OCI-LY7 (cell line): ENCODE data around the gene COL24A1. TPM values are rescaled to one million over a fixed set of nuclear protein-coding genes. Genes with fewer than 3 reads are reported as not detected.

Experiments
- BruUV-seq: library from RNA; stranded (reverse); fragments of 400-500 nt; replicated peaks from 2 replicates; lab custom pipeline; 2021; lab: Mats Ljungman, UMichigan
- CTCF ChIA-PET: fragments of 300-600 bp; sonication (Branson Sonifier 250); formaldehyde crosslinking; loops from one replicate; lab custom pipeline; 2022; ENCODE audit warnings: antibody characterized with exemption; ENCODE audit not compliant: unreplicated experiment; lab: Charles Lee
- POLR2A ChIA-PET: fragments of 300-600 bp; sonication (Branson Sonifier 250); formaldehyde crosslinking; loops from one replicate; lab custom pipeline; 2022; ENCODE audit warnings: antibody characterized with exemption; lab: Charles Lee
- DNase-seq: peaks from one replicate; pipeline ENCODE4 v3.0.0-alpha.2; 2015; ENCODE audit warnings: low spot score
- H2AFZ ChIP-seq: fragments of 200-600 bp; sonication (generic), shearing (Covaris generic); 2 replicates; pipeline ENCODE4 v1.6.1; 2014; ENCODE audit warnings: mild to moderate bottlenecking, antibody characterized with exemption, low read length, moderate library complexity
- H3K27ac ChIP-seq: fragments of 200-600 bp; sonication (generic); 2 replicates; pipeline ENCODE4 v1.5.1; 2014; ENCODE audit warnings: mixed run types, low read depth, mild to moderate bottlenecking, moderate library complexity, low read length, inconsistent platforms; ENCODE audit not compliant: poor library complexity, severe bottlenecking
- H3K36me3 ChIP-seq: fragments of 200-600 bp; sonication (generic); 2 replicates; pipeline ENCODE4 v1.6.1; 2014; ENCODE audit warnings: mild to moderate bottlenecking, antibody characterized with exemption, low read length, moderate library complexity, mixed read lengths; ENCODE audit not compliant: insufficient read depth
- H3K4me1 ChIP-seq: fragments of 200-600 bp; sonication (generic); 2 replicates; pipeline ENCODE4 v1.5.1; 2014; ENCODE audit warnings: mild to moderate bottlenecking, low read length; ENCODE audit not compliant: insufficient read depth, poor library complexity, severe bottlenecking
- H3K4me2 ChIP-seq: fragments of 200-600 bp; sonication (generic); 2 replicates; pipeline ENCODE4 v1.6.1; 2014; ENCODE audit warnings: mild to moderate bottlenecking, low read length
- H3K4me3 ChIP-seq: fragments of 200-600 bp; sonication (generic); 2 replicates; pipeline ENCODE4 v1.5.1; 2014; ENCODE audit warnings: mild to moderate bottlenecking, low read depth, low read length; ENCODE audit not compliant: poor library complexity, severe bottlenecking
- H3K79me2 ChIP-seq: fragments of 200-600 bp; sonication (generic); 2 replicates; pipeline ENCODE4 v1.6.1; 2016; ENCODE audit warnings: low read depth, mild to moderate bottlenecking, low read length, moderate library complexity, mixed read lengths; ENCODE audit not compliant: insufficient read depth
- H3K9me2 ChIP-seq: fragments of 200-600 bp; sonication (generic); 2 replicates; pipeline ENCODE4 v1.6.1; 2016; ENCODE audit warnings: mild to moderate bottlenecking, low read length, mixed read lengths; ENCODE audit not compliant: insufficient read depth
- H3K9me3 ChIP-seq: fragments of 200-600 bp; sonication (generic); 2 replicates; pipeline ENCODE4 v1.6.1; 2014; ENCODE audit warnings: mild to moderate bottlenecking, mixed run types, low read length, mixed read lengths
- H4K20me1 ChIP-seq: fragments of 200-600 bp; sonication (generic); 2 replicates; pipeline ENCODE4 v1.6.1; 2014; ENCODE audit warnings: mild to moderate bottlenecking, antibody characterized with exemption, low read length, moderate library complexity, mixed read lengths; ENCODE audit not compliant: insufficient read depth
- EZH2phosphoT487 ChIP-seq: fragments of 200-600 bp; sonication (generic); IDR thresholded peaks from 2 replicates; pipeline ENCODE4 v1.6.1; 2018; ENCODE audit warnings: low read depth, borderline replicate concordance, mild to moderate bottlenecking, mixed run types, antibody characterized with exemption, low read length, moderate library complexity, mixed read lengths
- intact Hi-C: fragments of 100-400 bp; cut with micrococcal nuclease; formaldehyde crosslinking; loops from one replicate; pipeline ENCODE4 v1.10.0; 2022; ENCODE audit not compliant: unreplicated experiment
- total RNA-seq, 2 experiments: library from RNA; depleted of rRNA in 1 of 2; stranded (reverse); fragments of >200 nt in 1 of 2; shearing (Covaris generic) in 1 of 2; gene quantifications; 2 replicates each; pipeline ENCODE4 v1.2.3, GENCODE V29; 2014 to 2022
- TF ChIP-seq, protein P1 (sequence below): fragments of 200-600 bp; sonication (generic); conservative IDR thresholded peaks from 2 replicates; pipeline ENCODE4 v1.5.1; 2014; ENCODE audit warnings: mild to moderate bottlenecking, antibody characterized with exemption, low read length, moderate library complexity, mixed read lengths

COL24A1 gene
- total RNA-seq, 2 experiments from 2014 or later, result 0.06 to 0.23 TPM

DNA sequence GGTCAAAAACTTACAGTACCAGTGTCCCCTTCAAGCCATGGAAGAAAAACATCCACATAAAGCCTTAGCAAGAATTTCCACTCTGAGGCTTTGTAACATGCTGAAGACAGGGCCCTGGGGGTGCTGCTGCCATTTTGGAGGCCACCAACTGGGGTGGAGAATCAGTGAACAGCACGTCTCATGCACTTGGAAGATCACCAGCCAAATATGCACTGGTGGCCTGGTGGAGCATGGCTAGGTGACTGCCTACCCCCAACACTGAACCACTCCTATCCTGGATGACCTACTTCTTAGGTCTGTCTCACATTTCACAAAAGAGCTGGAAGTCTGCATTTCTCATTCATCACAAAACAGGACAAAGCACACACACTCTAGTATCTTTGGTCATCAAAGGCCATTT, 126.4 kb downstream of the COL24A1 start:
- intact Hi-C loops, result no loop called here
- no peak overlapping the region for H3K4me3 ChIP-seq
- no peak overlapping the region for H3K4me2 ChIP-seq
- no peaks in the 10 kb centered on the region for H4K20me1 ChIP-seq
- H3K9me3 ChIP-seq, result no peaks in the 10 kb centered on the region
- H3K79me2 ChIP-seq, result no peaks in the 10 kb centered on the region
- H2AFZ ChIP-seq, result no peak overlapping the region
- CTCF ChIA-PET, result no interaction called here
- no peaks in the 10 kb centered on the region for H3K4me1 ChIP-seq
- no peak overlapping the region for H3K27ac ChIP-seq
- no peak for DNase-seq
- no TSS peak for BruUV-seq
- no peaks in the 10 kb centered on the region for H3K36me3 ChIP-seq
- H3K9me2 ChIP-seq, result no peaks in the 10 kb centered on the region; the same call in 1 of the 2 replicates
- TF ChIP-seq EZH2phosphoT487, result no peak
- TF ChIP-seq, protein P1, sequence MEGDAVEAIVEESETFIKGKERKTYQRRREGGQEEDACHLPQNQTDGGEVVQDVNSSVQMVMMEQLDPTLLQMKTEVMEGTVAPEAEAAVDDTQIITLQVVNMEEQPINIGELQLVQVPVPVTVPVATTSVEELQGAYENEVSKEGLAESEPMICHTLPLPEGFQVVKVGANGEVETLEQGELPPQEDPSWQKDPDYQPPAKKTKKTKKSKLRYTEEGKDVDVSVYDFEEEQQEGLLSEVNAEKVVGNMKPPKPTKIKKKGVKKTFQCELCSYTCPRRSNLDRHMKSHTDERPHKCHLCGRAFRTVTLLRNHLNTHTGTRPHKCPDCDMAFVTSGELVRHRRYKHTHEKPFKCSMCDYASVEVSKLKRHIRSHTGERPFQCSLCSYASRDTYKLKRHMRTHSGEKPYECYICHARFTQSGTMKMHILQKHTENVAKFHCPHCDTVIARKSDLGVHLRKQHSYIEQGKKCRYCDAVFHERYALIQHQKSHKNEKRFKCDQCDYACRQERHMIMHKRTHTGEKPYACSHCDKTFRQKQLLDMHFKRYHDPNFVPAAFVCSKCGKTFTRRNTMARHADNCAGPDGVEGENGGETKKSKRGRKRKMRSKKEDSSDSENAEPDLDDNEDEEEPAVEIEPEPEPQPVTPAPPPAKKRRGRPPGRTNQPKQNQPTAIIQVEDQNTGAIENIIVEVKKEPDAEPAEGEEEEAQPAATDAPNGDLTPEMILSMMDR, result no peak
- POLR2A ChIA-PET, result interaction anchor here (0.6 kb wide), 1 partner anchor 286 kb away, joined by 3 read pairs; no protein-coding TSS in a partner anchor

DNA sequence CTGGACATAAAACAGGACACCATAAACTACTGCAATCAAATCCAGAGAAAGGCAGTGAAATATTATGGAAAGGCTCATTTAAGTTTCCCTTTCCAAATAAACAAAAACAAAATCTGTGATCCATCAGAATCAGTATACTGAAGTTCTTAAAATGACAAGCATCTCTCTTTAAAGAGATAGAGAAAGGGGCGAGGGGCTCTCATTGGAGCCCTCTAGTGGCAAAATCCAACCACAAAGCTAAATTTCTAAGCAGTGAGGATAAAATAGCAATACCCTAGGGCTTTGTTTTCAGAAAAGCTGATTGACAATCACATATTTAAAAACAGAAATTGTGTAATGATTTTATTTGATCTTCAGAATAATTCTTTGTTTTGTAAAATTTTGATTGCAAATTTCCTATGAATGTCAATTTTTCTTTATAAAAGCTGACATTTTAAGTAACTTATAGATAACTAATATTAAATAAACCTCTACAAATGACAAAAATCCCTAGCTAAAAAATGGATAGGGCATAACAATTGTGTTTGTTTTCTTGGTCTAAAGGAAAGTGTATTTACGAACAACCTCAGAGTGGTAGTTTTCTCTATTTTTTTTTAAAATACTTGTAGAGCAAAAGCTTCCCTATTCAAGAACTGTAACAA, 138.2 kb downstream of the COL24A1 start:
- peak; percentile 40 for DNase-seq
- Histone ChIP-seq H3K36me3 (no peaks in the 10 kb centered on the region), H3K27ac (no peak overlapping the region), H3K9me3 (no peaks in the 10 kb centered on the region), H2AFZ (no peak overlapping the region), H4K20me1 (no peaks in the 10 kb centered on the region), H3K4me1 (no peaks in the 10 kb centered on the region), H3K79me2 (no peaks in the 10 kb centered on the region), H3K4me2 (no peak overlapping the region), H3K4me3 (no peak overlapping the region), H3K9me2 (no peaks in the 10 kb centered on the region)
- BruUV-seq, result no TSS peak
- intact Hi-C loops, result loop anchor here (10.0 kb wide), 1 partner anchor 114 kb away; no protein-coding TSS in a partner anchor
- POLR2A ChIA-PET, result interaction anchor here (0.6 to 1.6 kb wide), 2 partner anchors 17 to 501 kb away, joined by 3 to 5 read pairs; no protein-coding TSS in a partner anchor
- CTCF ChIA-PET, result no interaction called here
- TF ChIP-seq, protein P1, result peak; percentile 97
- no peak for TF ChIP-seq EZH2phosphoT487
